Ascending aorta (tissue), 2 donors: ENCODE results near the gene TAOK2. TPM values are rescaled to one million over a fixed set of nuclear protein-coding genes. Genes with fewer than 3 reads are reported as not detected.

Experiments
- DNase-seq, 2 donors: peaks; one replicate each; pipeline ENCODE4 v3.0.0-alpha.2; 2019; ENCODE audit warnings: low spot score in 2 of 2
- H3K27ac ChIP-seq, 2 donors: fragments of 200-600 bp; sonication (generic); one replicate each; pipeline ENCODE4 v1.5.1; 2016 to 2017; ENCODE audit warnings: mild to moderate bottlenecking in 1 of 2
- H3K27me3 ChIP-seq: fragments of 200-600 bp; sonication (generic); one replicate; pipeline ENCODE4 v1.5.1; 2017
- H3K36me3 ChIP-seq, 2 donors: fragments of 200-600 bp; sonication (generic); one replicate each; pipeline ENCODE4 v1.5.1; 2016
- H3K4me1 ChIP-seq, 2 donors: fragments of 200-600 bp; sonication (generic); one replicate each; pipeline ENCODE4 v1.5.1; 2016 to 2017; ENCODE audit warnings: mild to moderate bottlenecking in 1 of 2
- H3K4me3 ChIP-seq, 2 donors: fragments of 200-600 bp; sonication (generic); one replicate each; pipeline ENCODE4 v1.5.1; 2016 to 2017; ENCODE audit warnings: mild to moderate bottlenecking in 1 of 2
- H3K9me3 ChIP-seq, 2 donors: fragments of 200-600 bp; sonication (generic); one replicate each; pipeline ENCODE4 v1.5.1; 2016
- CTCF ChIP-seq, 3 experiments: fragments of 200-600 bp in 2 of 3; fragments of 450-650 bp in 1 of 3; sonication (generic) in 2 of 3; IDR thresholded peaks; one replicate each; pipeline ENCODE4 v1.5.1; 2016 to 2019; ENCODE audit warnings: antibody characterized with exemption in 3 of 3, mild to moderate bottlenecking in 1 of 3, moderate library complexity in 1 of 3
- intact Hi-C: fragments of 100-400 bp; cut with DNase I; formaldehyde crosslinking; loops from one replicate; pipeline ENCODE4 v1.15.1; 2023
- total RNA-seq: library from RNA; depleted of rRNA; stranded (reverse); fragments of >200 nt; gene quantifications from one replicate; pipeline ENCODE4 v1.1.0, GENCODE V29; 2016

The TAOK2 gene
- total RNA-seq, 1 donor from 2014 or later: 101 TPM

GRCh38 chr16:30005341-30006094 is 31.9 kb downstream of the TAOK2 start:
- no peak for DNase-seq
- no peak overlapping the region for H3K4me3 ChIP-seq
- no peak overlapping the region for H3K27ac ChIP-seq
- H3K9me3 ChIP-seq: no peaks in the 10 kb centered on the region
- intact Hi-C loops: no loop called here
- TF ChIP-seq CTCF (IDR thresholded peaks at IDR 0.05): peak; percentile 50 to 74 (median 52)
- peaks cover 1% of the 10 kb centered on the region in 2 donors for H3K4me1 ChIP-seq
- H3K36me3 ChIP-seq: peaks cover 15 to 20% of the 10 kb centered on the region in 2 donors
- peaks cover 2% of the 10 kb centered on the region for H3K27me3 ChIP-seq

- no peak for DNase-seq
- Histone ChIP-seq H3K4me1 (peaks cover 5 to 7% of the 10 kb centered on the region in 2 donors), H3K4me3 (no peak overlapping the region), H3K36me3 (peaks cover 11 to 14% of the 10 kb centered on the region in 2 donors), H3K27me3 (peaks cover 8% of the 10 kb centered on the region), H3K9me3 (no peaks in the 10 kb centered on the region), H3K27ac (no peak overlapping the region)
- intact Hi-C loops: no loop called here
- TF ChIP-seq CTCF (IDR thresholded peaks at IDR 0.05): no peak
Observed at GRCh38 chr16:30006095-30006473, 32.4 kb downstream of the TAOK2 start.

GRCh38 chr16:30006659-30007377 is 33.1 kb downstream of the TAOK2 start:
- no peak for DNase-seq
- Histone ChIP-seq H3K36me3 (peaks cover 5 to 7% of the 10 kb centered on the region in 2 donors), H3K4me3 (no peak overlapping the region), H3K27ac (no peak overlapping the region), H3K4me1 (peaks cover 8 to 12% of the 10 kb centered on the region in 2 donors), H3K9me3 (no peaks in the 10 kb centered on the region), H3K27me3 (peaks cover 13% of the 10 kb centered on the region)
- intact Hi-C loops: no loop called here
- no peak for TF ChIP-seq CTCF (IDR thresholded peaks at IDR 0.05)

GRCh38 chr16:30007378-30007895 is 33.8 kb downstream of the TAOK2 start:
- no peak for DNase-seq
- H3K27me3 ChIP-seq: peaks cover 13% of the 10 kb centered on the region
- H3K36me3 ChIP-seq: peaks cover 0 to under 1% of the 10 kb centered on the region in 2 donors
- no peak for TF ChIP-seq CTCF (IDR thresholded peaks at IDR 0.05)
- H3K4me1 ChIP-seq: peaks cover 8 to 12% of the 10 kb centered on the region in 2 donors
- intact Hi-C loops: no loop called here
- no peak overlapping the region for H3K4me3 ChIP-seq
- no peaks in the 10 kb centered on the region for H3K9me3 ChIP-seq
- H3K27ac ChIP-seq: no peak overlapping the region

- intact Hi-C loops: no loop called here
- Histone ChIP-seq H3K27ac (no peak overlapping the region), H3K36me3 (no peaks in the 10 kb centered on the region), H3K9me3 (no peaks in the 10 kb centered on the region), H3K27me3 (peaks cover 13% of the 10 kb centered on the region), H3K4me1 (peaks cover 8 to 12% of the 10 kb centered on the region in 2 donors), H3K4me3 (no peak overlapping the region)
- no peak for TF ChIP-seq CTCF (IDR thresholded peaks at IDR 0.05)
- no peak for DNase-seq
Observed at GRCh38 chr16:30009085-30009862, 35.6 kb downstream of the TAOK2 start.
